GM12865 (cell line): ENCODE results near the gene HMGXB3.
"Not testable (repeated sequence)": the region's sequence is repeated elsewhere in the genome, so short reads cannot be mapped to it uniquely, and the experiment has no call there.

Experiments used
- DNase-seq: peaks from one replicate; pipeline ENCODE4 v3.0.0; 2010; ENCODE audit warnings: low read depth
- H3K4me3 ChIP-seq: 2 replicates; pipeline ENCODE4 v1.5.1; 2011; ENCODE audit warnings: mild to moderate bottlenecking, low read depth, low read length, control low read depth
- TF ChIP-seq, protein P1 (sequence below): IDR thresholded peaks from 2 replicates; pipeline ENCODE4 v1.5.1; 2011; ENCODE audit warnings: low read length, control low read depth, low read depth, inconsistent platforms; ENCODE audit not compliant: insufficient read depth; ENCODE audit errors: missing control alignments

The HMGXB3 gene

DNA sequence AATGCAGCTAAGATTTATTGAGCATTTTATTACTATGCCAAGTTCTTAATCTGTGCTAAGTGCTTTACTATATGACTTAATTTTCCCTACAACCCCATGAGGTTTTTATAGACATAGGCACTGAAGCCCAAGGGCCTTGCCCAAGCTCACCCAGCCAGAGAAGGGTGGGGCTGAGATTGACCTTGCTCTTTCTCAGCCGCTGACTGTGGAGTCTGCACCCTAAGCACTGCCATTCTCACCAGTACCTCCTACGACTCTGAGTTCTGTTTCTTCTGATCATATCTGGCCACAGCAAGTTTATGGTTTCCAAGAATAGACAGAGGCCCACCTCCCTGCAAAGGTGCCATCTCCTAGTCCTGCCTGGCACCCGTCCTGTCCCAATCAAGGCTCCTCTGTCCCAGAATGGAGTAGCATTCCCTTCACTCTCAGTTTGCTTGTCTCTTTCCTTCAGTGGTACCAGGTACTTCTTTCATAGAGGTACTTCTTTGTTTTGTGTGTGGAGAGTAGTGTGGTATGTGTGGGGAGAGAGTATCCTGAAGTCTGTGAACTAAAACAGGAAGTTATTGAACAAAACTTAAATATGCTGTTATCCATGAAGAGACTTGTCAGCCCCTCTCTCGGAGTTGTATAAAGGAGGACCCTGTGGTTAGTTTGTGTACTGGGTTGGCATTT is 43.3 kb downstream of the HMGXB3 start:
- TF ChIP-seq, protein P1, sequence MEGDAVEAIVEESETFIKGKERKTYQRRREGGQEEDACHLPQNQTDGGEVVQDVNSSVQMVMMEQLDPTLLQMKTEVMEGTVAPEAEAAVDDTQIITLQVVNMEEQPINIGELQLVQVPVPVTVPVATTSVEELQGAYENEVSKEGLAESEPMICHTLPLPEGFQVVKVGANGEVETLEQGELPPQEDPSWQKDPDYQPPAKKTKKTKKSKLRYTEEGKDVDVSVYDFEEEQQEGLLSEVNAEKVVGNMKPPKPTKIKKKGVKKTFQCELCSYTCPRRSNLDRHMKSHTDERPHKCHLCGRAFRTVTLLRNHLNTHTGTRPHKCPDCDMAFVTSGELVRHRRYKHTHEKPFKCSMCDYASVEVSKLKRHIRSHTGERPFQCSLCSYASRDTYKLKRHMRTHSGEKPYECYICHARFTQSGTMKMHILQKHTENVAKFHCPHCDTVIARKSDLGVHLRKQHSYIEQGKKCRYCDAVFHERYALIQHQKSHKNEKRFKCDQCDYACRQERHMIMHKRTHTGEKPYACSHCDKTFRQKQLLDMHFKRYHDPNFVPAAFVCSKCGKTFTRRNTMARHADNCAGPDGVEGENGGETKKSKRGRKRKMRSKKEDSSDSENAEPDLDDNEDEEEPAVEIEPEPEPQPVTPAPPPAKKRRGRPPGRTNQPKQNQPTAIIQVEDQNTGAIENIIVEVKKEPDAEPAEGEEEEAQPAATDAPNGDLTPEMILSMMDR, result no peak
- DNase-seq, result no peak
- H3K4me3 ChIP-seq, result no peak overlapping the region

DNA sequence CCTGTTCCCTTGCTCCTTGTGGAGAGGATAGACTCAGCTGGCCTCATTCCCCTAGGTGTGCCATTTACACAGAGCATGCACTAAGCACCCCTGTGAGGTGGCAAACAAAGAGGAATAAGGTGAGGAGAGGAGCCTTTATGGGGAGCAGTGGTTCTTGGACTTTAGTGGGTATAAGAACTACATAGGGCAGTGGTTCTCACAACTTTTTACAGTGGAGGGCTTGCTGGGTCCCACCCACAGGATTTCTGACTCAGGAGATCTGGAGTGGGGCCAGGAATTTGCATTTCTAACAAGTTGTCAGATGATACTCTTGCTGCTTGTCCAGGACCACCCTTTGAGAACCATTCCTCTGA is 43.8 kb downstream of the HMGXB3 start:
- TF ChIP-seq, protein P1, result no peak
- no peak overlapping the region for H3K4me3 ChIP-seq
- DNase-seq, result no peak

GRCh38 chr5:150044712-150045111 is 44.2 kb downstream of the HMGXB3 start:
- no peak for DNase-seq
- no peak overlapping the region for H3K4me3 ChIP-seq
- TF ChIP-seq, protein P1, result no peak

GRCh38 chr5:150045549-150045948 is 45.0 kb downstream of the HMGXB3 start:
- TF ChIP-seq, protein P1, result peak; percentile 8
- no peak overlapping the region for H3K4me3 ChIP-seq

GRCh38 chr5:150046031-150046430 is 45.5 kb downstream of the HMGXB3 start:
- DNase-seq, result no peak
- no peak overlapping the region for H3K4me3 ChIP-seq
- TF ChIP-seq, protein P1, result no peak

More at GRCh38 chr5:150045549-150045948, 45.0 kb downstream of the HMGXB3 start:
- no peak for DNase-seq

GRCh38 chr5:150050172-150050811 is 49.8 kb downstream of the HMGXB3 start:
- not testable (repeated sequence) for H3K4me3 ChIP-seq, DNase-seq

DNA sequence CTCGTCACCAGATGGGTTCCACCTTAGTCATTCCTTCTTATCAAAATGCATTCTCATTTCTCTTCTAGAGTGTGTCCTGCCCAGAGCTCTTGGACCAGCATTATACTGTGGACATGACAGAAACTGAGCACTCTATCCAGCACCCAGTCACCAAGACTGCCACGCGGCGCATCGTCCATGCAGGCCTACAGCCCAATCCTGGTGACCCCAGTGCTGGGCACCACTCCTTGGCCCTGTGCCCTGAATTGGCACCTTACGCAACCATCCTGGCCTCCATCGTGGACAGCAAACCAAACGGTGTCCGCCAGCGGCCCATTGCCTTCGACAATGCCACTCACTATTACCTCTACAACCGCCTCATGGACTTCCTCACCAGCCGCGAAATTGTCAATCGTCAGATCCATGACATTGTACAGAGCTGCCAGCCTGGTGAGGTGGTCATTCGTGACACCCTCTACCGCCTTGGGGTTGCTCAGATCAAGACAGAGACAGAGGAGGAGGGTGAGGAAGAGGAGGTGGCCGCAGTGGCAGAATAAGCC is 51.2 kb downstream of the HMGXB3 start:
- no peak for DNase-seq
- TF ChIP-seq, protein P1, result no peak
- H3K4me3 ChIP-seq, result no peak overlapping the region
